H1 (cell line): ENCODE results near the gene NELL2. TPM values are rescaled to one million over a fixed set of nuclear protein-coding genes. Genes with fewer than 3 reads are reported as not detected.

Experiments used
- CTCF ChIA-PET: fragments of 300-600 bp; sonication (Branson Sonifier 250); formaldehyde crosslinking; loops from one replicate; lab custom pipeline; 2021; ENCODE audit not compliant: partially characterized antibody; lab: Charles Lee
- POLR2A ChIA-PET: fragments of 300-600 bp; sonication (Branson Sonifier 250); formaldehyde crosslinking; loops from one replicate; lab custom pipeline; 2021; ENCODE audit warnings: inconsistent platforms; ENCODE audit not compliant: partially characterized antibody; lab: Charles Lee
- DNase-seq, 2 experiments: peaks; one replicate each; pipeline versions ENCODE4 v3.0.0 to v3.0.0-alpha.2; 2010 to 2022; ENCODE audit warnings: low spot score in 2 of 2, low read depth in 1 of 2, mixed read lengths in 1 of 2
- FAIRE-seq: peaks from 2 replicates; lab custom pipeline; 2011; peaks lifted over from hg19 to GRCh38; lab: Jason Lieb, UNC
- H2AFZ ChIP-seq: 2 replicates; pipeline ENCODE4 v1.8.1; 2012; ENCODE audit warnings: low read length, inconsistent platforms
- H2AK5ac ChIP-seq: 2 replicates; pipeline ENCODE4 v1.6.1; 2013; ENCODE audit warnings: low read depth, low read length
- H2BK120ac ChIP-seq: replicated peaks from 2 replicates; pipeline ENCODE3; 2013; ENCODE audit warnings: low read depth, low read length, inconsistent platforms
- H2BK12ac ChIP-seq: 2 replicates; pipeline ENCODE4 v1.6.1; 2013; ENCODE audit warnings: low read depth, low read length
- H2BK15ac ChIP-seq: 2 replicates; pipeline ENCODE4 v1.6.1; 2013; ENCODE audit warnings: low read length
- H2BK20ac ChIP-seq: 2 replicates; pipeline ENCODE4 v1.6.1; 2013; ENCODE audit warnings: low read length
- H2BK5ac ChIP-seq: 2 replicates; pipeline ENCODE4 v1.6.1; 2013; ENCODE audit warnings: low read depth, low read length
- H3K14ac ChIP-seq: 2 replicates; pipeline ENCODE4 v1.6.1; 2013; ENCODE audit warnings: inconsistent platforms; ENCODE audit not compliant: insufficient read length
- H3K18ac ChIP-seq: 2 replicates; pipeline ENCODE4 v1.6.1; 2013; ENCODE audit warnings: low read length; ENCODE audit errors: extremely low read depth
- H3K23ac ChIP-seq: 2 replicates; pipeline ENCODE4 v1.6.1; 2013; ENCODE audit warnings: inconsistent platforms; ENCODE audit not compliant: insufficient read length
- H3K23me2 ChIP-seq: 2 replicates; pipeline ENCODE4 v1.6.1; 2013; ENCODE audit warnings: low read depth, low read length
- H3K27ac ChIP-seq: 2 replicates; pipeline ENCODE4 v1.6.1; 2011; ENCODE audit warnings: low read depth, low read length, inconsistent platforms
- H3K27me3 ChIP-seq, 4 experiments: replicated peaks in 1 of 4; 1 replicate in 1 of 4; 2 replicates in 3 of 4; pipeline versions ENCODE4 v1.6.1 to v1.8.1; 2011 to 2013; ENCODE audit warnings: low read length in 3 of 4, mild to moderate bottlenecking in 3 of 4, inconsistent platforms in 2 of 4, mixed read lengths in 2 of 4, moderate library complexity in 1 of 4; ENCODE audit not compliant: control insufficient read depth in 3 of 4, insufficient read depth in 3 of 4; ENCODE audit errors: extremely low read depth in 1 of 4
- H3K36me3 ChIP-seq, 4 experiments: 2 replicates each; pipeline versions ENCODE4 v1.6.1 to v1.8.1; 2011 to 2013; ENCODE audit warnings: mild to moderate bottlenecking in 4 of 4, low read length in 3 of 4, moderate library complexity in 2 of 4, control low read depth in 1 of 4, inconsistent platforms in 1 of 4; ENCODE audit not compliant: insufficient read depth in 4 of 4, control insufficient read depth in 2 of 4
- H3K4ac ChIP-seq: replicated peaks from 2 replicates; pipeline ENCODE3; 2013; ENCODE audit warnings: low read length, low read depth, mixed read lengths, inconsistent platforms; ENCODE audit not compliant: insufficient read length
- H3K4me1 ChIP-seq, 4 experiments: replicated peaks in 1 of 4; 1 replicate in 1 of 4; 2 replicates in 3 of 4; pipeline versions ENCODE4 v1.6.1 to v1.8.1; 2011 to 2013; ENCODE audit warnings: low read length in 3 of 4, inconsistent platforms in 2 of 4, mixed read lengths in 1 of 4; ENCODE audit not compliant: insufficient read depth in 4 of 4, control insufficient read depth in 3 of 4
- H3K4me2 ChIP-seq, 2 experiments: 2 replicates each; pipeline versions ENCODE4 v1.6.1 to v1.8.1; 2011 to 2013; ENCODE audit warnings: low read depth in 2 of 2, low read length in 2 of 2, control low read depth in 1 of 2, inconsistent platforms in 1 of 2, mild to moderate bottlenecking in 1 of 2; ENCODE audit not compliant: insufficient read depth in 1 of 2
- H3K4me3 ChIP-seq, 4 experiments: fragments of 200-600, 300-600 bp in 1 of 4; sonication (generic), shearing (Covaris generic), sonication (Bioruptor Twin) in 1 of 4; 2 replicates each; pipeline versions ENCODE4 v1.5.1 to v1.8.1; 2011 to 2016; ENCODE audit warnings: low read length in 4 of 4, low read depth in 3 of 4, control low read depth in 2 of 4, inconsistent platforms in 2 of 4, mild to moderate bottlenecking in 2 of 4, mixed read lengths in 1 of 4, moderate library complexity in 1 of 4; ENCODE audit not compliant: insufficient read depth in 2 of 4; ENCODE audit errors: extremely low read depth in 1 of 4
- H3K56ac ChIP-seq: replicated peaks from 2 replicates; pipeline ENCODE3; 2013; ENCODE audit warnings: low read depth, mild to moderate bottlenecking, mixed read lengths, low read length, inconsistent platforms; ENCODE audit not compliant: insufficient read length
- H3K79me1 ChIP-seq: 2 replicates; pipeline ENCODE4 v1.6.1; 2013; ENCODE audit warnings: low read depth, low read length, control low read depth
- H3K79me2 ChIP-seq, 2 experiments: 2 replicates each; pipeline versions ENCODE4 v1.6.1 to v1.8.1; 2012 to 2013; ENCODE audit warnings: low read length in 2 of 2, mild to moderate bottlenecking in 2 of 2, inconsistent platforms in 1 of 2; ENCODE audit not compliant: insufficient read depth in 2 of 2, control insufficient read depth in 1 of 2
- H3K9ac ChIP-seq, 4 experiments: replicated peaks in 1 of 4; 1 replicate in 1 of 4; 2 replicates in 3 of 4; pipeline versions ENCODE4 v1.6.1 to v1.8.1; 2011 to 2013; ENCODE audit warnings: low read depth in 3 of 4, low read length in 3 of 4, control low read depth in 2 of 4, mild to moderate bottlenecking in 2 of 4, moderate library complexity in 2 of 4, inconsistent platforms in 1 of 4; ENCODE audit errors: extremely low read depth in 1 of 4
- H3K9me3 ChIP-seq, 2 experiments: 2 replicates each; pipeline versions ENCODE4 v1.6.1 to v1.8.1; 2012 to 2013; ENCODE audit warnings: mild to moderate bottlenecking in 2 of 2, moderate library complexity in 2 of 2, control low read depth in 1 of 2, inconsistent platforms in 1 of 2, low read depth in 1 of 2, low read length in 1 of 2, mixed read lengths in 1 of 2; ENCODE audit not compliant: insufficient read depth in 2 of 2
- H4K20me1 ChIP-seq, 2 experiments: replicated peaks in 1 of 2; 2 replicates each; pipeline versions ENCODE3 to v1.8.1; 2011 to 2013; ENCODE audit warnings: inconsistent platforms in 2 of 2, low read length in 2 of 2, mild to moderate bottlenecking in 1 of 2; ENCODE audit not compliant: insufficient read depth in 2 of 2, control insufficient read depth in 1 of 2
- H4K5ac ChIP-seq: 2 replicates; pipeline ENCODE4 v1.6.1; 2013; ENCODE audit warnings: low read length, low read depth, mixed read lengths, inconsistent platforms; ENCODE audit not compliant: insufficient read length
- H4K8ac ChIP-seq: 2 replicates; pipeline ENCODE4 v1.8.0; 2013; ENCODE audit warnings: mild to moderate bottlenecking, moderate library complexity, low read length, inconsistent platforms; ENCODE audit not compliant: insufficient read depth; ENCODE audit errors: extremely low read depth
- H4K91ac ChIP-seq: replicated peaks from 2 replicates; pipeline ENCODE3; 2013; ENCODE audit warnings: low read length, mixed read lengths, inconsistent platforms; ENCODE audit not compliant: insufficient read length
- BCL11A ChIP-seq, 2 experiments: IDR thresholded peaks; one replicate each; pipeline ENCODE4 v1.6.1; 2011; ENCODE audit warnings: low read depth in 2 of 2, low read length in 2 of 2, mild to moderate bottlenecking in 2 of 2
- CEBPB ChIP-seq: IDR thresholded peaks from 2 replicates; pipeline ENCODE4 v1.6.1; 2012; ENCODE audit warnings: low read depth, low read length
- EZH2 ChIP-seq: fragments of 200-600 bp; sonication (generic); IDR thresholded peaks from 2 replicates; pipeline ENCODE4 v1.7.1; 2012; ENCODE audit warnings: low read depth, mild to moderate bottlenecking, moderate library complexity, low read length, inconsistent platforms; ENCODE audit not compliant: severe bottlenecking
- HDAC6 ChIP-seq: IDR thresholded peaks from one replicate; pipeline ENCODE4 v1.7.1; 2012; ENCODE audit warnings: low read depth, mild to moderate bottlenecking, inconsistent platforms, low read length, moderate library complexity
- NANOG ChIP-seq: IDR thresholded peaks from 2 replicates; pipeline ENCODE4 v1.6.1; 2011; ENCODE audit warnings: low read length, low read depth, mild to moderate bottlenecking, inconsistent platforms; ENCODE audit not compliant: insufficient read depth, poor library complexity, severe bottlenecking
- RAD21 ChIP-seq, 2 experiments: IDR thresholded peaks in 1 of 2; conservative IDR thresholded peaks in 1 of 2; 2 replicates each; pipeline ENCODE4 v1.6.1; 2011; ENCODE audit warnings: low read depth in 2 of 2, low read length in 2 of 2, improper control_type of control experiment in 1 of 2, inconsistent platforms in 1 of 2, mild to moderate bottlenecking in 1 of 2, moderate library complexity in 1 of 2
- RBBP5 ChIP-seq: IDR thresholded peaks from 2 replicates; pipeline ENCODE4 v1.7.1; 2012; ENCODE audit warnings: low read depth, mild to moderate bottlenecking, inconsistent platforms, low read length, moderate library complexity, borderline replicate concordance
- SAP30 ChIP-seq: fragments of 300-600 bp; sonication (generic); IDR thresholded peaks from 2 replicates; pipeline ENCODE4 v1.7.1; 2012; ENCODE audit warnings: low read length, moderate library complexity, mild to moderate bottlenecking, inconsistent platforms; ENCODE audit not compliant: insufficient read depth, insufficient replicate concordance
- SIX5 ChIP-seq: IDR thresholded peaks from 2 replicates; pipeline ENCODE4 v1.6.1; 2011; ENCODE audit warnings: mild to moderate bottlenecking, low read depth, low read length
- TEAD4 ChIP-seq: IDR thresholded peaks from 2 replicates; pipeline ENCODE4 v1.6.1; 2012; ENCODE audit warnings: low read depth, low read length, inconsistent platforms, mixed read lengths
- polyA plus RNA-seq, 7 experiments: library from polyadenylated mRNA; depleted of rRNA in 3 of 7; stranded (reverse) in 5 of 7; unstranded in 2 of 7; fragments of >200 nt in 5 of 7; fragments of 200-250 nt in 2 of 7; gene quantifications; 1 replicate in 5 of 7; 2 replicates in 1 of 7; 4 replicates in 1 of 7; pipeline versions ENCODE4 v1.2.1 to v1.2.3, GENCODE V29; 2011 to 2013; ENCODE audit warnings: missing spikeins in 2 of 7, mixed read lengths in 2 of 7
- total RNA-seq: library from RNA; stranded (reverse); fragmentation: NEBNext Ultra II Directional; extraction: Animal tissue kit (Norgen Biotek cat#: 25700); gene quantifications from 2 replicates; pipeline ENCODE4 v1.2.1, GENCODE V29; 2021
- TF ChIP-seq, protein P1 (sequence below): IDR thresholded peaks from 2 replicates; pipeline ENCODE4 v1.6.1; 2011; ENCODE audit warnings: low read depth, mild to moderate bottlenecking, low read length; ENCODE audit not compliant: insufficient read depth

Gene NELL2
- total and polyA plus RNA-seq, 2 of the 8 experiments (the other 6 are each of a cell fraction or from before 2014, with no cell fraction given), result 54.2 to 56.8 TPM

DNA sequence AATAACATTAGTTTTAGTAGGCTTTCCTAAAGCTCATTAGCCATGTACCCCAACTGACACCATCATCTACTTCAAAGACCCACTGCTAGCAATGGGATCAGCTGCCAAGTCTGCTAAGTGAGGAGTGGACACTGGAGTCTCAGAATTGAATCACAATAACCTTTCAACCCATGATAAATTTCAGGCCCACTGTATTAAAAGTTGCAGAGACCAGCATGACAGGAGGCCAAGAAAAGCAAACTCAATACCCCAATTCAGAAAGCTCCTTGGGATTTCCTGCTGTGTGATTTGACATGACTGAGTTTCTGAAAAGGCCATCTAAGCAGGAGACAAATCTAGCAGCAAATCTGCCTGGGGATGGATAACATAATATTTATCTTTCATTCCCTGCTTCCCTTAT, 320.7 kb downstream of the NELL2 start:
- Histone ChIP-seq H3K4me1 (peaks cover 0 to 3% (median 0%) of the 10 kb centered on the region in 4 experiments; a peak in 1 of 7 replicates), H3K36me3 (no peaks in the 10 kb centered on the region), H2AK5ac (no peak overlapping the region), H2BK12ac (no peak overlapping the region), H3K79me1 (no peaks in the 10 kb centered on the region), H4K91ac (no peak overlapping the region), H3K9me3 (no peaks in the 10 kb centered on the region; a peak in 1 of 4 replicates), H3K23ac (no peak overlapping the region), H4K8ac (no peak overlapping the region), H3K4me2 (no peak overlapping the region), H3K4ac (no peak overlapping the region), H3K18ac (no peak overlapping the region), H3K9ac (peak overlapping the region in 1 of 4 experiments; percentile 34; a peak in 1 of 7 replicates), H2BK20ac (no peak overlapping the region), H2AFZ (no peak overlapping the region), H3K79me2 (no peaks in the 10 kb centered on the region), H2BK5ac (no peak overlapping the region), H2BK120ac (no peak overlapping the region), H4K20me1 (no peaks in the 10 kb centered on the region), H4K5ac (no peak overlapping the region), H3K14ac (no peak overlapping the region), H3K56ac (no peak overlapping the region), H3K4me3 (no peak overlapping the region), H3K27ac (no peak overlapping the region), H2BK15ac (no peak overlapping the region), H3K23me2 (no peaks in the 10 kb centered on the region; the same call in 1 of the 2 replicates), H3K27me3 (no peaks in the 10 kb centered on the region)
- CTCF ChIA-PET, result interaction anchor here (1.0 to 1.2 kb wide), 2 partner anchors 17 to 28 kb away, joined by 3 to 4 read pairs; no protein-coding TSS in a partner anchor
- POLR2A ChIA-PET, result interaction anchor here (1.5 kb wide), 1 partner anchor 16 kb away, joined by 3 read pairs; no protein-coding TSS in a partner anchor
- no peak for FAIRE-seq
- no peak for DNase-seq
- TF ChIP-seq SAP30, result no peak
- TF ChIP-seq, protein P1, sequence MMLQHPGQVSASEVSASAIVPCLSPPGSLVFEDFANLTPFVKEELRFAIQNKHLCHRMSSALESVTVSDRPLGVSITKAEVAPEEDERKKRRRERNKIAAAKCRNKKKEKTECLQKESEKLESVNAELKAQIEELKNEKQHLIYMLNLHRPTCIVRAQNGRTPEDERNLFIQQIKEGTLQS, result no peak
- TF ChIP-seq SIX5, result no peak
- no peak for TF ChIP-seq BCL11A (IDR thresholded peaks at IDR 0.05; ENCODE audit: low read depth in 2 of 2, low read length in 2 of 2)
- TF ChIP-seq TEAD4, result no peak
- TF ChIP-seq RBBP5, result no peak
- TF ChIP-seq EZH2, result no peak
- TF ChIP-seq NANOG, result no peak
- TF ChIP-seq RAD21 (IDR thresholded peaks at IDR 0.05 in 1 of 2, conservative IDR thresholded peaks at IDR 0.05 in 1 of 2; ENCODE audit: low read depth in 2 of 2, low read length in 2 of 2), result no peak
- TF ChIP-seq CEBPB, result no peak
- TF ChIP-seq HDAC6, result no peak
